HL-60 (cell line): ENCODE data around the gene UNKL.

ENCODE experiments used
- GABPA ChIP-seq: IDR thresholded peaks from 2 replicates; pipeline ENCODE4 v1.6.1; 2012; ENCODE audit warnings: low read depth
- POLR2AphosphoS5 ChIP-seq: IDR thresholded peaks from 2 replicates; pipeline ENCODE4 v1.6.1; 2012; ENCODE audit warnings: low read depth
- TF ChIP-seq, protein P1 (sequence below): IDR thresholded peaks from one replicate; pipeline ENCODE4 v1.5.1; 2011; ENCODE audit warnings: low read length, control low read depth, inconsistent platforms; ENCODE audit not compliant: insufficient read depth
- TF ChIP-seq, protein P2 (sequence below): IDR thresholded peaks from 2 replicates; pipeline ENCODE4 v1.6.1; 2012; ENCODE audit warnings: low read depth; ENCODE audit not compliant: insufficient replicate concordance

DNA sequence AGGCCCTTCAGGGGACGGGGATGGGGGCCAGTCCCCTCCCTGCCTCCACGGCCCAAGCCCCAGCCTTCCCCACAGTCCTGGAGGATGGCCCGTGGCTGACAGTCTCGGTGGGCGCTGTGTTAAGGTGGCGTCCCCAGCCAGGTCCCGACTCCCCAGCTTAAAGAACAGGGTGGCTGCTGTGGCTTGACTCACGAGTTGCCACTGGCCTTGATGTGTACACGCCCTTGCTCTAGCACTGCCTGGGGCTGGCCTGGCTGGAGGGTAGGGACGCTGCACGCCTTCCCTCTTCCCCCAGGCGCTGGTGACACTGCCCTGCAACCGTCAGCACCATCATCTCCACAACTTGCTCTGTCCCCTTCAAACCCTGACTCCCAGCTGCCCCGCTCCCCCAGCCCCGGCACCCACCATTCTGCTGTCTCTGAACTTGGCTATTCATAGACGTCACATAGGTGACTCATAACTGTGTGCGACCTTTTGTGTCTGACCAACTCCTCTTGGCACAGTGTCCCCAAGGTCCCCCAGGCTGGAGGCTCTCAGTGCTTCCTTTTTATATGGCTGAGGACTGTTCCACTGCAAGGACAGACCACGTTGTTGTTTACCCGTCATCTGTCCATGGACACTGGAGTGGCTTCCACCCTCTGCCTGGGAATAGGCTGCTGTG is 56.5 kb downstream of the UNKL start:
- TF ChIP-seq, protein P1, sequence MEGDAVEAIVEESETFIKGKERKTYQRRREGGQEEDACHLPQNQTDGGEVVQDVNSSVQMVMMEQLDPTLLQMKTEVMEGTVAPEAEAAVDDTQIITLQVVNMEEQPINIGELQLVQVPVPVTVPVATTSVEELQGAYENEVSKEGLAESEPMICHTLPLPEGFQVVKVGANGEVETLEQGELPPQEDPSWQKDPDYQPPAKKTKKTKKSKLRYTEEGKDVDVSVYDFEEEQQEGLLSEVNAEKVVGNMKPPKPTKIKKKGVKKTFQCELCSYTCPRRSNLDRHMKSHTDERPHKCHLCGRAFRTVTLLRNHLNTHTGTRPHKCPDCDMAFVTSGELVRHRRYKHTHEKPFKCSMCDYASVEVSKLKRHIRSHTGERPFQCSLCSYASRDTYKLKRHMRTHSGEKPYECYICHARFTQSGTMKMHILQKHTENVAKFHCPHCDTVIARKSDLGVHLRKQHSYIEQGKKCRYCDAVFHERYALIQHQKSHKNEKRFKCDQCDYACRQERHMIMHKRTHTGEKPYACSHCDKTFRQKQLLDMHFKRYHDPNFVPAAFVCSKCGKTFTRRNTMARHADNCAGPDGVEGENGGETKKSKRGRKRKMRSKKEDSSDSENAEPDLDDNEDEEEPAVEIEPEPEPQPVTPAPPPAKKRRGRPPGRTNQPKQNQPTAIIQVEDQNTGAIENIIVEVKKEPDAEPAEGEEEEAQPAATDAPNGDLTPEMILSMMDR, result no peak
- no peak for TF ChIP-seq GABPA
- TF ChIP-seq, protein P2, sequence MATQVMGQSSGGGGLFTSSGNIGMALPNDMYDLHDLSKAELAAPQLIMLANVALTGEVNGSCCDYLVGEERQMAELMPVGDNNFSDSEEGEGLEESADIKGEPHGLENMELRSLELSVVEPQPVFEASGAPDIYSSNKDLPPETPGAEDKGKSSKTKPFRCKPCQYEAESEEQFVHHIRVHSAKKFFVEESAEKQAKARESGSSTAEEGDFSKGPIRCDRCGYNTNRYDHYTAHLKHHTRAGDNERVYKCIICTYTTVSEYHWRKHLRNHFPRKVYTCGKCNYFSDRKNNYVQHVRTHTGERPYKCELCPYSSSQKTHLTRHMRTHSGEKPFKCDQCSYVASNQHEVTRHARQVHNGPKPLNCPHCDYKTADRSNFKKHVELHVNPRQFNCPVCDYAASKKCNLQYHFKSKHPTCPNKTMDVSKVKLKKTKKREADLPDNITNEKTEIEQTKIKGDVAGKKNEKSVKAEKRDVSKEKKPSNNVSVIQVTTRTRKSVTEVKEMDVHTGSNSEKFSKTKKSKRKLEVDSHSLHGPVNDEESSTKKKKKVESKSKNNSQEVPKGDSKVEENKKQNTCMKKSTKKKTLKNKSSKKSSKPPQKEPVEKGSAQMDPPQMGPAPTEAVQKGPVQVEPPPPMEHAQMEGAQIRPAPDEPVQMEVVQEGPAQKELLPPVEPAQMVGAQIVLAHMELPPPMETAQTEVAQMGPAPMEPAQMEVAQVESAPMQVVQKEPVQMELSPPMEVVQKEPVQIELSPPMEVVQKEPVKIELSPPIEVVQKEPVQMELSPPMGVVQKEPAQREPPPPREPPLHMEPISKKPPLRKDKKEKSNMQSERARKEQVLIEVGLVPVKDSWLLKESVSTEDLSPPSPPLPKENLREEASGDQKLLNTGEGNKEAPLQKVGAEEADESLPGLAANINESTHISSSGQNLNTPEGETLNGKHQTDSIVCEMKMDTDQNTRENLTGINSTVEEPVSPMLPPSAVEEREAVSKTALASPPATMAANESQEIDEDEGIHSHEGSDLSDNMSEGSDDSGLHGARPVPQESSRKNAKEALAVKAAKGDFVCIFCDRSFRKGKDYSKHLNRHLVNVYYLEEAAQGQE, result no peak
- TF ChIP-seq POLR2AphosphoS5, result no peak
